Prostate gland (tissue), 2 donors: ENCODE results near the gene EVA1A. TPM values are rescaled to one million over a fixed set of nuclear protein-coding genes. Genes with fewer than 3 reads are reported as not detected.
A peak's percentile ranks its signal among the peaks of the same experiment; 100 is the strongest.
"Not testable (repeated sequence)": the region's sequence is repeated elsewhere in the genome, so short reads cannot be mapped to it uniquely, and the experiment has no call there.

Experiments
- DNase-seq: peaks from one replicate; pipeline ENCODE4 v3.0.0-alpha.2; 2019; ENCODE audit warnings: low spot score
- H3K27ac ChIP-seq, 2 donors: fragments of 200-600 bp; sonication (generic); 2 replicates each; pipeline ENCODE4 v1.5.1; 2017 to 2019
- H3K27me3 ChIP-seq: fragments of 200-600 bp; sonication (generic); replicated peaks from 2 replicates; pipeline ENCODE4 v1.5.1; 2019; ENCODE audit not compliant: insufficient read depth
- H3K36me3 ChIP-seq, 2 donors: fragments of 200-600 bp; sonication (generic); 1 replicate in 1 of 2; 2 replicates in 1 of 2; pipeline versions ENCODE4 v1.5.1 to v1.8.1; 2017 to 2019
- H3K4me1 ChIP-seq: fragments of 200-600 bp; sonication (generic); replicated peaks from 2 replicates; pipeline ENCODE4 v1.5.1; 2019
- H3K4me3 ChIP-seq, 2 donors: fragments of 200-600 bp; sonication (generic); 2 replicates each; pipeline ENCODE4 v1.5.1; 2017 to 2019
- H3K9me3 ChIP-seq: fragments of 200-600 bp; sonication (generic); 2 replicates; pipeline ENCODE4 v1.5.1; 2017
- POLR2A ChIP-seq: fragments of 450-650 bp; IDR thresholded peaks from one replicate; pipeline ENCODE4 v1.6.1; 2016; ENCODE audit warnings: antibody characterized with exemption, mild to moderate bottlenecking
- POLR2AphosphoS5 ChIP-seq: sonication (generic); formaldehyde crosslinking; IDR thresholded peaks from one replicate; pipeline ENCODE4 v1.6.1; 2017; ENCODE audit warnings: antibody characterized with exemption
- WGBS: methylation state at CpG from one replicate; pipeline ENCODE4 v1.1.5; 2018; 5-methylcytosine and 5-hydroxymethylcytosine counted together
- intact Hi-C: fragments of 100-400 bp; cut with DNase I; formaldehyde crosslinking; loops from one replicate; pipeline ENCODE4 v1.14.2; 2022
- total RNA-seq, 2 donors: library from RNA; depleted of rRNA; stranded (reverse); fragments of >200 nt; gene quantifications; one replicate each; pipeline ENCODE4 v1.1.0, GENCODE V29; 2016
- TF ChIP-seq, protein P1 (sequence below), 4 experiments: fragments of 200-600 bp in 2 of 4; fragments of 450-650 bp in 2 of 4; sonication (generic) in 2 of 4; IDR thresholded peaks; 1 replicate in 3 of 4; 2 replicates in 1 of 4; pipeline ENCODE4 v1.5.1; 2016 to 2019; ENCODE audit warnings: antibody characterized with exemption in 4 of 4, mild to moderate bottlenecking in 2 of 4, moderate library complexity in 2 of 4

EVA1A gene
- total RNA-seq, 2 donors from 2014 or later: 9.7 to 16.9 TPM

DNA sequence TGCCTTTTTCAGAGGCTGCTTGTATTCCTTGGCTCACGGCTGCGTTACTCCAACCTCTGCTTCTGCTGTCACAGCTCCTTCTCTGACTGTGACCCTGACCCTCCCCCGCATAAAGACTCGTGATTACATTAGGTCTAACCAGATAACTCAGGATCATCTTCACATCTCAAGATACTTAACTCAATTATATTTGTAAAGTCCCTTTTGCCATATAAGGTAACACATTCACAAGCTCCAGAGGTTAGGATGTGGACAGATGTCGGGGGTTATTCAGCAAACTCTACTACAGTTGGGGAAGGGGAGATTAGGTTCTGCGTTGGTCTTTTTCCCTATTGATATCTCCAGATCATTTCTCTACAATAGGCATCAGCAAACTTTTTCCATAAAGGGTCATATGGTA, 76.9 kb downstream of the EVA1A start:
- H3K27me3 ChIP-seq: no peaks in the 10 kb centered on the region
- TF ChIP-seq POLR2A: no peak
- TF ChIP-seq POLR2AphosphoS5: no peak
- TF ChIP-seq, protein P1, sequence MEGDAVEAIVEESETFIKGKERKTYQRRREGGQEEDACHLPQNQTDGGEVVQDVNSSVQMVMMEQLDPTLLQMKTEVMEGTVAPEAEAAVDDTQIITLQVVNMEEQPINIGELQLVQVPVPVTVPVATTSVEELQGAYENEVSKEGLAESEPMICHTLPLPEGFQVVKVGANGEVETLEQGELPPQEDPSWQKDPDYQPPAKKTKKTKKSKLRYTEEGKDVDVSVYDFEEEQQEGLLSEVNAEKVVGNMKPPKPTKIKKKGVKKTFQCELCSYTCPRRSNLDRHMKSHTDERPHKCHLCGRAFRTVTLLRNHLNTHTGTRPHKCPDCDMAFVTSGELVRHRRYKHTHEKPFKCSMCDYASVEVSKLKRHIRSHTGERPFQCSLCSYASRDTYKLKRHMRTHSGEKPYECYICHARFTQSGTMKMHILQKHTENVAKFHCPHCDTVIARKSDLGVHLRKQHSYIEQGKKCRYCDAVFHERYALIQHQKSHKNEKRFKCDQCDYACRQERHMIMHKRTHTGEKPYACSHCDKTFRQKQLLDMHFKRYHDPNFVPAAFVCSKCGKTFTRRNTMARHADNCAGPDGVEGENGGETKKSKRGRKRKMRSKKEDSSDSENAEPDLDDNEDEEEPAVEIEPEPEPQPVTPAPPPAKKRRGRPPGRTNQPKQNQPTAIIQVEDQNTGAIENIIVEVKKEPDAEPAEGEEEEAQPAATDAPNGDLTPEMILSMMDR (IDR thresholded peaks at IDR 0.05): no peak
- intact Hi-C loops: no loop called here
- H3K27ac ChIP-seq: no peak overlapping the region
- H3K4me1 ChIP-seq: no peaks in the 10 kb centered on the region
- DNase-seq: no peak
- no peaks in the 10 kb centered on the region for H3K36me3 ChIP-seq
- 94% methylated on average over 6 of the region's 6 CpGs for WGBS
- H3K9me3 ChIP-seq: no peaks in the 10 kb centered on the region
- H3K4me3 ChIP-seq: no peak overlapping the region

DNA sequence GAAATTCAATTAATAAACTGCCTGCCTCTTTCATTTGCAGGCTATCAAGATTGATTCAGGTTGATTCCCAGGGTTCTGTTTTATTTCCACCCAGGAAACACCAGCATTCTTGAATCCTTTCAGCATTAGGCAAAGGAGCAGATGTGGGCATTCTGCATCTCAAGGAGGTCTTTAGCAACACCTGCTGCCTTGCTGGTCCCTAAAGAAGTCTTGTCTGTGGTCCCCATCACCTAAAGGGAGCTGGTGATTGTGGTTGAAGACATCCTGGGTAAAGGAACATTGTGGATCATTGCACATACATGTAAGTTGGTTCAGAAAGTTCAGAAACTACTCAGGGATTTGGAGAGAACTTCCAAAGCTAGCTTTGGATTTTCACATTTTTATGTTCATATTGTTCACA, 78.3 kb downstream of the EVA1A start:
- H3K27me3 ChIP-seq: no peaks in the 10 kb centered on the region
- H3K27ac ChIP-seq: no peak overlapping the region
- H3K36me3 ChIP-seq: no peaks in the 10 kb centered on the region
- TF ChIP-seq, protein P1 (IDR thresholded peaks at IDR 0.05): no peak
- no peak for TF ChIP-seq POLR2A
- TF ChIP-seq POLR2AphosphoS5: no peak
- intact Hi-C loops: no loop called here
- H3K4me1 ChIP-seq: no peaks in the 10 kb centered on the region
- no peaks in the 10 kb centered on the region for H3K9me3 ChIP-seq
- no peak overlapping the region for H3K4me3 ChIP-seq
- DNase-seq: no peak

DNA sequence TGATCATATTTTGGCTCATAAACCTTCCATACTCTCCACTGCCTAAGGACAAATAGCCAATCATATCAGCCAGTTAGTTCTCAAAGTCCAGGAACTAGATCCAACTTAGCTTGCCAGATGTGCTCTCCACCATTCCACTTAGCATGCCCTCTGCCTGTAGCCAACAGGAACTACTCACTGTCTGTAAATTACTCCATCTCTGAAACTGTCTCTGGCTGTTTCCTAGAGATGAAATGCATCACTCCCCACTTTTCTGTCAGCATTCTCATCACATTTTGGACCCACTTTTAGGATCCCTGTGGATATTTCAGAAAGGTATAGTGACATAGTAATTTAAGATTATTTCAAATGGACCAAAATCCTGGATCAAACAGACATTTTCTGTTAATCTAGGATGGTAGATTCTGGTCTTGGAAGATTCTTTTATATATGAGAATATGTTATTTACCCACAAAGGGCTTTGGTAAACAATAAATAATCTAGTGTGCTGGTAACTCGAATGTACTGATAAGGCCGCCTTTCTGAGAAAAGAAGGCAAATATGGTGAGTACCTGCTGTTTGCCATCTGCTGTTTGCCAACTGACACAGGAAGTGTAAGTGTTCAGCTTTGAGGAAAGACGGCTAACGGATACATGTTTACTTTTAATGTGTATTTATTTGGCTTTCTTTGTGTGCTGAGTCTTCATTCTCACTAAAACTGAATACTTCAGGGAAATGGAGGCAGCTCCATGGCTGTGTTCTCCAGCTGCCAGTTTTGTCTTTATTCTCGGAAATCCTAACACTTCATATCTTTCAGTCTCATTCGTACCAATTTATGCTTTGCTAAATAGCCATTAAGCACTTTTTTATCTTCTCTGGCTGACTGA, 79.5 kb downstream of the EVA1A start:
- H3K4me1 ChIP-seq: no peaks in the 10 kb centered on the region
- H3K27me3 ChIP-seq: no peaks in the 10 kb centered on the region
- WGBS: 51% methylated on average over 6 of the region's 6 CpGs
- no peak overlapping the region for H3K4me3 ChIP-seq
- intact Hi-C loops: no loop called here
- DNase-seq: no peak
- no peaks in the 10 kb centered on the region for H3K9me3 ChIP-seq
- TF ChIP-seq POLR2AphosphoS5: peak; percentile 33
- TF ChIP-seq, protein P1 (IDR thresholded peaks at IDR 0.05): no peak
- TF ChIP-seq POLR2A: no peak
- H3K36me3 ChIP-seq: no peaks in the 10 kb centered on the region
- no peak overlapping the region for H3K27ac ChIP-seq

DNA sequence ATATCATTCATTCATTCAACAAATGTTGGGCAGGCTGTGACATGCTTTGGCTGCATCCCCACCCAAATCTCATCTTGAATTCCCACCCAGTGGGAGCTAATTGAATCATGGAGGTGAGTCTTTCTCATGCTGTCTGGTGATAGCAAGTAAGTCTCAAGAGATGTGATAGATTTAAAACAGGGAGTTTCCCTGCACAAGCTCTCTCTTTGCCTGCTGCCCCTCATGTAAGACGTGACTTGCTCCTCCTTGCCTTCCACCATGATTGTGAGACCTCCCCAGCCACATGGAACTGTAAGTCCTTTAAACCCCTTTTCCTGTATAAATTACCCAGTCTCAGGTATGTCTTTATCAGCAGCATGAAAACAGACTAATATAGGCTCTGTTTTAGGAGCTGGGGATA, 83.0 kb downstream of the EVA1A start:
- H3K4me1 ChIP-seq, H3K4me3 ChIP-seq, H3K27me3 ChIP-seq, H3K27ac ChIP-seq, H3K36me3 ChIP-seq, intact Hi-C loops, H3K9me3 ChIP-seq, DNase-seq: not testable (repeated sequence)
- WGBS: 87% methylated on average over 1 of the region's 1 CpG

DNA sequence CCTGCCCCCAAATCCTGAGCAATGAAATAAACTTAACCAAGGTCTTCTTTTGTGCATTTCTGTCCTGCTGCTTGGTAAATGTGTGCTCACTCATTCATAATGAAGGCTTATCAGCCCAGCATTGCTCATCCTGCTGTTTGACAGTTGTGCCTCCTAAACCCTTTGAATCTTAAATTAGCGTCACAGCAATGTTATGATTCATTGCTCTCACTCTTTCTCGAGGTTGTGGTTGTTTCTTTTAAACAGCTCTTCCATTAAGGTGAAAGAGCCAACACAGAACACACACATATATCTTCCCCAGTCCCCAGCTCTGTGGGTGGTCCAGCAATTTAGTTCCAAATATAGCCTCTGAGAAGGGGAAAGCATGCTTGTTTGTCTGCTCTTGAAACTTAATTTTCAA, 84.0 kb downstream of the EVA1A start:
- H3K27ac ChIP-seq: no peak overlapping the region
- intact Hi-C loops: no loop called here
- H3K4me1 ChIP-seq: no peaks in the 10 kb centered on the region
- 32% methylated on average over 2 of the region's 2 CpGs for whole genome bisulfite sequencing
- H3K4me3 ChIP-seq: no peak overlapping the region
- H3K36me3 ChIP-seq: no peaks in the 10 kb centered on the region
- H3K27me3 ChIP-seq: no peaks in the 10 kb centered on the region
- no peak for TF ChIP-seq POLR2A
- TF ChIP-seq POLR2AphosphoS5: no peak
- TF ChIP-seq, protein P1 (IDR thresholded peaks at IDR 0.05): no peak
- no peaks in the 10 kb centered on the region for H3K9me3 ChIP-seq
- DNase-seq: no peak
